GM21737 (cell line): ENCODE measurements around the gene TATDN2.

Source experiments
- ATAC-seq: cut with Tn5 transposase; IDR thresholded peaks from one replicate; pipeline ENCODE4 v1.9.1; 2021; ENCODE audit warnings: mild to moderate bottlenecking, moderate library complexity; ENCODE audit not compliant: unreplicated experiment

The TATDN2 gene

DNA sequence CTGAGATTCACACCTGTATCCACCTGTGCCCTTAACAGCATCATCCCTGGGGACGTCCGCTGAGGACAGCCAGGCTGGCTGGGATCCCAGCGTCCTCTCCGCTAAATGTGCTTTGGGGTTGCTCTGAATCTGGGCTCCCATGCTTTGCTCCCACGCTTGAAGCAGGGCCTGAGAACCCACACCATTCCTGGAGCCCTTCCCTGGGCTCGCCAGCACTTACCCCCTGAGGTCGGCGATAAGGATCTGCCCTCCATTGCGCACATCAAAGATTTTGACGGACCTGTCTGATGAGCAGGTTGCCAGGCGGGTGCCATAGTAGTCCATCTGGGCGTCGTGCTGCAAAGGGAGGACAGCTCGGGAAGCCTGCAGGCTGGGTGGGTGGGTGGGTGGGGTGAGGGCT, 66.8 kb downstream of the TATDN2 start:
- no peak for ATAC-seq

DNA sequence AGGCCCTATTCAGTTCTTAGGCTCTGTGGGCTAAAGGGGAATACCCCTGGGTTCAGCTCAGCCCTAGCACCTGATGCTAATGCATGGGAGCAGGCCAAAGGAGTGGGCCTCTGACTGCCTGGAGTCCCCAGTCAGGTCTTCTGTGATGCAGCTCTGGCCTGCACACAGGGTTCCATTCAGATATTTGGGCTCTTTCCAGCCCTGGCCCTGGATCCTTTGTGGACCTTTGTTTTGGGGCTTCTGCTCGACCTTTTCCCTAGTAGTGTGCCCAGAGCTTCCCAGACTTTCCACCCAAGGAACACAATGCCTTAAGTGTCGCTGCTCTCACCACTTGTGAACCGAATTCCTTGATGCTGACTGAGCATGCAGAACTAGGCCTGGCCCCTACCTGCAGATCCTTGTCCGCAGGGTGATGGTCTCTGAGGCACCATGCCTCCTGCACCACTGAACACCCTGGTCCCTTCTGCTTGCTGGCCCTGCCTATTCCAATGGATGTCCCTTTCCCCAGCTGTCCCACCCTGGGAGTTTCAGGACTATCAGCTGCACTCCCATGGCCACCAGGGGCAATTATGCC, 67.6 kb downstream of the TATDN2 start:
- ATAC-seq: no peak

DNA sequence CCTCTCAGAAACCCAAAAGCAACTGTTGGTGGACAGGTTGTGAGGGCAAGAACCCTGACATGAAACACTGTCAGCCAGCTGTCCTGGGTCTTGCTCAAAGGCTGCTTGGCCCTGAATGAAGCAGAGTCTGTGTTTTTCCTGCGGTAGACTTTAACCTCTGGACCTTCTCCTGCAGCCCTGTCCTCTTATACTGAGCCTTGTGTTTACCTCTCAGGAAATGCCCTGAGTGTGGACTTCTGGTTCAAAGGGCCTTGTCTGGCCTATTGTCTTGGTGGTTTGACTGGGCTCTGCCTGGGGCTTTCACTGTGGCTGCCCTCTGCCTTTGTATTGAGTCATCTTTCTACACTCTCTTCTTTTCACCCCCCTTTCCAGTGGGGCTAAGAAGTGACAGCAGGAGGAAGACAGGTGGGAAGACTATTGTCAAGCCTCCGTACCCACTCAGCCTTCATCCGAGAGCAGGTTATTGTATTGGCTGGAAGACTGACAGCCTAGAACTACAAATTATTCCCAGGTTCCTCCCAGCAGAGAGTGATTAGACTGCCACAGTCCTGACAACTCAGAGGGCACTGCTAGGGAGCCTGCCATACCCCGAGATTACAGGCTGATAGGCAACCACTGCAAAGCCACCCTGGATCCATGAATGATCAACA, 69.2 kb downstream of the TATDN2 start:
- ATAC-seq: no peak

DNA sequence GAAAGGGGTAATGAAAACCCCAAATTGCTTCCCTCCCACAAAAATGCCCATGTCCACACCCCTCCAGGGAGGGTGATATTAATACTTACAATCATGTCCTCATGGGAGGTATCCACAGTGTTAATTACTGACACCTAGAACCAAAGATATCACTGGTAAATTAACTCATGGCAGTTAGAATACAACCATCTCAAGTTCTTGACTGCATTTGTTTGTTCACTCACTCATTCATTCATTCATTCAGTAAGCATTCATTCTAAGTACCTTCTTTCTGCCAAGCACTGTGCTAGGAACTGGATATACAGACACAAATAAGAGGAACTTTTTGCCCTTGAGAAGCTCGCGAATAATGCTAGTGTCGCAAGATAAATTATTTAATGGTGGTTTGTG, 69.7 kb downstream of the TATDN2 start:
- no peak for ATAC-seq

DNA sequence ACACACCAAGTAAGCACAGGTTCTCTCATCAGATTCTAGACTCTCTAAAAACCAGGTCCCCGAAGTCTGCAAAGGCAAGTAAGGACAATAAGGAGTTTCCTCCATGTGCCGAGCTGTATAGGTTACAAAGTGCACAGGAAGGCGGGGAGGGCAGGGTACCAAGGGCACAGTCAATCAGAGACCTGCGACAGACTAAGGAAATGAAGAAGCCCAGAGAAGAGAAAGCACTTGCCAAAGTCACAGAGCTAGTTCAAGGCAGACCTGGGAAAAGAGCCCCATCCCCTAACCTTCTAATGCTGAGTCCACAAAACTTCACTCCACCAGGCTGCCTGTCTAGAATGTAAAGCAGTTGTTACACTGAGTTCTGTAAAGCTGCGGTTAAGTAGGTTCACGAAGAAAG, 71.0 kb downstream of the TATDN2 start:
- no peak for ATAC-seq

DNA sequence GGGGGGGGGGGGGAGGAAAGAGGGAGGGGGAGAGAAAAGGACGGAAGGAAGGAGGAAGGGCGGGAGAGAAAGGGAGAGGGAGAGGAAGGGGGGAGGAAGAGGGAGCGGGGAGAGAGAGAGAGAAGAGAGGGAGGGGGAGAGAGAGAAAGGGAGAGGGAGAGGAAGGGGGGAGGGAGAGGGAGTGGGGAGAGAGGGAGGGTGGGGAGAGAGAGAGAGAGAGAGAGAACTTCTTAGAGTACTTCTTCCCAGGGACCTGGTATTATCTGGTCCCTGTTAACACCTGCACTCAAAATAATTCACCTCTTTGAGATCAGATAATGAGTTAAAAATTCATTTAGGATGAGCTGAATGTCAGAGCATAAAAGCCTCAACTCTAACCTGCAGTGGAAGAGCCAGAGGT, 71.5 kb downstream of the TATDN2 start:
- ATAC-seq: no peak

DNA sequence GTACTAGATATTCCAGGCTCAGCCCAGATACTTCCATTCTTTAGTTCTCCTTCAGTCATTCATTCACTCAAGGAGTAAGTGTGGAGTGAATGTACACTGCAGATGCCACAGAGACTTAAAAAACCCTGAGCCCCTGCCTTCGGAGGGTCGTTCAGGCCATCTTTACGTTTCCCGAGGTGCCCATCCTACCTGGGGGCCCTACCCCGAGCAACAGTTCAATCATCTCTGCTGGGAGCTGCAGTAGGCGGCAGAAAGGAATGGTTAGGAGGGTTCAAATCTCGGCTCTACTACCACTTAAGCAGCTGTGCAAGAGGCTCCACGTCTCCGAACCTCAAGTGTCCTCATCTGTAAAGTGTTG, 72.0 kb downstream of the TATDN2 start:
- no peak for ATAC-seq

DNA sequence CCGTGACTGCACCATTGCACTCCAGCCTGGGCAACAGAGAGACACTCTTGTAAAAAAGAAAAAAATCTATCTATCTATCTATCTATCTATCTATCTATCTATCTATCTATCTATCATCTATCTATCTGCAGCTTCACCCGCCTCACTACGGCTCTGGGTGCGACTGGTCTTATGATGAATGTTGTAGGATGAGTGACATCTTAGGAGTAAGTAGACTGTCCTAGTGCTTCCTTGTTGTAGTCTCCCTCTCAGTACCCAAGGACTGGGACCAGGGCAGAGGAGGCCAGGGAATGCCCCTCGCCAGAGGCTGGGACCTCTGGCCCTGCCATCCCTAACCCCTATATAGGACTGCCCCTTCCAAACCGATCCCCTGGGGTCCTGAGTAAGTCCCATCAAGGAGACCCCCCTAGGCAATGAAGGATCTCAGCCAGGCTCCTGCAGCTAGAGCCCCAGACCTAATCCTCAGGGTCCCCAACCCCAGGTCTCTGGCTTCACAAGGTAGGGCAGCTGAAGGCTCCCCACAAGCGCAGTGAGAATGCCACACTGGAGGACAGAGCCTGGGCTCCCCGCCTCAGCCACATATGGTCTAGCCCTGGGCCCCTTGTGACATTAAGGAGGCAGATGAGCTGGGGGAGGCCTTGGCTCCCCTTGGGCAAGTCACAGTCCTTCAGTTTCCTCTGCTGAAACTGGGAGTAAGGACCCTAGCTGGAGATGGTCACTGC, 73.5 kb downstream of the TATDN2 start:
- ATAC-seq: no peak

DNA sequence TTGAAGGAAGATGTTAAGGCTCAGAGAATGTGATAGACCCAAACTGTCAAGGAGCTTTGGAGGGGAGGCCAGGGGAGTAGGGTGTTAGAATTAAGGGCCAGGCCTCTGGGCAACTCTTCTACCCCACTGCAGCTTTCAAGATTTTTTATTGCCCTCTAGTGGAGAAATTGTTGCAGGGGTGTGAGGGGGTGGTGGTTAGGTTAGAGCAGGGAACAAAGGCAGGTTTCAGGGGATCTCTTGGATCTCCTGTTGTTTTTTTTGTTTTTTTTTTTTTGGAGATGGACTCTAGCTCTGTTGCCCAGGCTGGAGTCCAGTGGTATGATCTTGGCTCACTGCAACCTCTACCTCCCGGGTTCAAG, 74.1 kb downstream of the TATDN2 start:
- no peak for ATAC-seq

DNA sequence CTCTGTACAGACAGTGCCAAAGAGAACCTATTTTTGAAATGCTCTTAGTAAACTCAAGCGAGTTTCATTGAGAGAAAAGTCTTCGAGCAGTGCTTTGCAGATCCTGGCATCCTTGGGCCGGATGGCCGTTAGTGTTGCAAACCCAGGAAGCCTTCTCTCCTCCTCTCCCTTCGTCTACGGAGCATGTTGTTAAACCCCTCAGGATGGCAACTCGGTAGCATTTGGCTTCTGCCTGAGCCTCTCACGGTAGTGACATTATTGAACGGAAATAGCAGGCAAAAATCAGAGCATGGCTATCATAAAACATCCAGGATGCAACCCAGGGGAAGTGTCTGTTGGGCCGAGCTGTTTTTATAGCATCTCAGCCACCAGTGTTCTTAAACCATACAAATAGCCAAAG, 79.3 kb downstream of the TATDN2 start:
- no peak for ATAC-seq

DNA sequence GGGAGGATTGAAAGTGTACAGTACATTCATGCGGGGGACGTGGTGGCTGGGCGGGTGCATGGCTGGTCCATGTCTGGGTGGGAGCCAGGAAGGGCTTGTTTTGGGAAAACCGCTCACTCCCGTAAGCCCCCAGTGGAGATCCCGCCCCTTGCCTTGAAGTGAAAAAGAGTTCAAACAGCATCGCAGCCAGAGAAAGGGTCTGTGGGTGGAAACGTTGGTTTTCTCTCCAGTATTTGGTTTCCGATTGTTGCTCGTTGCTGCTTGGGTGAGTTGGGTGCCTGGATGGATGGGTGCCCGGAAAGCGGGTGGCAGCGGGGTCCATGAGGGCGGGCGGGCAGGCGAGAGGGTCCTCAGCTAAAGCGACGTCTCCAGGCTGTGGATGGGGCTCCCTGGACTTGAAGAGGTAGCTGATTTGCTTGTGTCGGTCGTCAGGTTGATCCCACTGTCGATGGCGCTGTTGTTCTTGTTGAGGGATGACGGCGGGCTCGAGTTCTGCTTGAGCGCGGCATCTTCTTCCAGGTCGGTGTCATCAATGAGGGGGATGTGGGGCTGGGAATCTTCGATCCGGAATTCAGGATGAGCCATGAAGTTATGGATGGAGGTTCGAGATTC, 80.3 kb downstream of the TATDN2 start:
- ATAC-seq: no peak

DNA sequence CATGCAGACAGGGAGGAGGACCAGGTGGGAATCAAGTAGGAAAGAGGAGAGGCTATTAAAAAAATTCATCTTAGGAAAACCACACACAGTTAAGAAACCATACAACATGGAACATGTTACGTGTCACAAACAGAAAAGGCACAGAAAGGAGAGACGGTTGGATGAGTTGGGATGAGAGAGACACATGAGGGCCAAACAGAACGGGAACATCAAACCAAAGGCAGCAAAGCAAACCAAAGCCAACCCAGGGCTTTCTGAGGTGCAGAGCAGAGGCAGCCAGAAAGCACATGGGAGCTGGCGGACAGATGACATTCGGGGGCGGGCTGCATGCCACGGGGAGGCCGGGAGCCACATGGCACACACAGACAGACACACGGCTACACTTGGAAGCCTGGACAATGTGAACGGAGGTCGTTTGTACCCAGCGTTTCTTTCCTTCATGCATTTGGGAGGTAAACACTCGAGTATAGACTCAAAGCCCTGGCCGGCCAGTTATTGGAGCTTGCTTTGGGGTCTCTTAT, 81.3 kb downstream of the TATDN2 start:
- no peak for ATAC-seq

DNA sequence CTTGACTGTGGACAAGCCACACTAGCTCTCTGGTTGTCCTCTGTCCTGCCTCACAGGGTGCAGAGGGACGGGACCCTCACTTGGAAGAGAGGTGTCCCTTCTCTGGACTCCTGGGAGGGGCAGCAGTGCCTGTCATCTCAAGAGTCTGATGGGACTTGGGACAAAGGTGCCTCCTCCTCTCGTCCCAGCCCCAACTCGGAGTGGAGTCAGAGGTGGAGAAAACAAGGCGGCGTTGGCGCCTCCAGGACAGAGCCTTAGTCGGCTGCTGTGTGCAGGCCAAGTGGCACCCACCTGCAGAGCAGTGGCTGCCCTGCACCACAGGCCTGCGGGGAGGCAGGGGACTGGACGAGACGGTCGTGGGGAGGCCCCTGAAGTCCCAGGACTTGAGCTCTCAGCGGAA, 82.1 kb downstream of the TATDN2 start:
- no peak for ATAC-seq
